ENCODE data around the gene RBM4.

DNA sequence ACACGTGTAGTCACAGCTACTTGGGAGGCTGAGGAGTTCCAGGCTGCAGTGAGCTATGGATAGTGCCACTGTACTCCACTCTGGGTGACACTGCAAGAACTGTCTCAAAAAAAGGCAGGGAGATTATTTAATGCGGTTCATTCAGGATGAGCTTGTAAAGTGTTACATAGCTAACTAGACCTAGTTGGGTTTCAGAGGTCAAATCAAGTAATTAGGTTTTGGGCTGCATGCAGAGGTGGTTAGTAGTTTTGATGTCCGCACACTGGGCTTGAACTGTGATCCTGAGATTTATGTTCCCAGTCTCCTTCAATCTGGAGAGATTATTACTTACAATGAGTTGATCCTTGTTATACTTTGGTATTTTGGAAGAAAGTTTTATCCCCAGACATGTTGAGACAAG, 2.1 kb upstream of the RBM4 start:
- TF ChIP-seq, protein P1, sequence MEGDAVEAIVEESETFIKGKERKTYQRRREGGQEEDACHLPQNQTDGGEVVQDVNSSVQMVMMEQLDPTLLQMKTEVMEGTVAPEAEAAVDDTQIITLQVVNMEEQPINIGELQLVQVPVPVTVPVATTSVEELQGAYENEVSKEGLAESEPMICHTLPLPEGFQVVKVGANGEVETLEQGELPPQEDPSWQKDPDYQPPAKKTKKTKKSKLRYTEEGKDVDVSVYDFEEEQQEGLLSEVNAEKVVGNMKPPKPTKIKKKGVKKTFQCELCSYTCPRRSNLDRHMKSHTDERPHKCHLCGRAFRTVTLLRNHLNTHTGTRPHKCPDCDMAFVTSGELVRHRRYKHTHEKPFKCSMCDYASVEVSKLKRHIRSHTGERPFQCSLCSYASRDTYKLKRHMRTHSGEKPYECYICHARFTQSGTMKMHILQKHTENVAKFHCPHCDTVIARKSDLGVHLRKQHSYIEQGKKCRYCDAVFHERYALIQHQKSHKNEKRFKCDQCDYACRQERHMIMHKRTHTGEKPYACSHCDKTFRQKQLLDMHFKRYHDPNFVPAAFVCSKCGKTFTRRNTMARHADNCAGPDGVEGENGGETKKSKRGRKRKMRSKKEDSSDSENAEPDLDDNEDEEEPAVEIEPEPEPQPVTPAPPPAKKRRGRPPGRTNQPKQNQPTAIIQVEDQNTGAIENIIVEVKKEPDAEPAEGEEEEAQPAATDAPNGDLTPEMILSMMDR (IDR thresholded peaks at IDR 0.05; ENCODE audit: low read depth, low read length): no peak
- no peak for TF ChIP-seq EZH2phosphoT487 (IDR thresholded peaks at IDR 0.05; ENCODE audit: low read depth)

Data from OCI-LY3 (cell line).